Measurements from ENCODE around the gene SPTBN1. TPM values are rescaled to one million over a fixed set of nuclear protein-coding genes. Genes with fewer than 3 reads are reported as not detected.

SPTBN1 gene
- total and polyA plus RNA-seq, 9 donors: 108 to 314 (median 232) TPM

- intact Hi-C loops (cut with DNase I): no loop called here
Measured at GRCh38 chr2:54568876-54569321, 112.8 kb downstream of the SPTBN1 start.

GRCh38 chr2:54569745-54570301 is 113.7 kb downstream of the SPTBN1 start:
- WGBS, 3 donors: 86 to 92% (median 91%) methylated on average over 3 of the region's 3 CpGs
- no peaks in the 10 kb centered on the region for H3K36me3 ChIP-seq
- peaks cover 32% of the 10 kb centered on the region for H3K4me1 ChIP-seq (ENCODE audit: insufficient read depth)
- DNase-seq: no peak
- H3K27ac ChIP-seq: peak overlapping the region in 1 of 2 donors; percentile 31
- no peaks in the 10 kb centered on the region for H3K9me3 ChIP-seq
- TF ChIP-seq CTCF (IDR thresholded peaks at IDR 0.05): no peak
- no peak for TF ChIP-seq POLR2A (IDR thresholded peaks at IDR 0.05)
- TF ChIP-seq EP300 (IDR thresholded peaks at IDR 0.05): no peak
- no peak overlapping the region for H3K4me3 ChIP-seq
- intact Hi-C loops (cut with DNase I): no loop called here
- no peaks in the 10 kb centered on the region for H3K27me3 ChIP-seq

More at GRCh38 chr2:54568876-54569321, 112.8 kb downstream of the SPTBN1 start:
- Histone ChIP-seq H3K27ac (no peak overlapping the region), H3K4me3 (no peak overlapping the region), H3K4me1 (ENCODE audit: insufficient read depth) (peaks cover 27% of the 10 kb centered on the region), H3K9me3 (no peaks in the 10 kb centered on the region), H3K36me3 (no peaks in the 10 kb centered on the region), H3K27me3 (no peaks in the 10 kb centered on the region)
- DNase-seq: no peak
- TF ChIP-seq EP300 (IDR thresholded peaks at IDR 0.05) (no peak), CTCF (IDR thresholded peaks at IDR 0.05) (no peak), POLR2A (IDR thresholded peaks at IDR 0.05) (no peak)
- WGBS, 3 donors: 46 to 55% (median 52%) methylated on average over 5 of the region's 5 CpGs

GRCh38 chr2:54570321-54570855 is 114.3 kb downstream of the SPTBN1 start:
- peak overlapping the region in 1 of 2 donors; percentile 12 for H3K27ac ChIP-seq

More at GRCh38 chr2:54570321-54570855, 114.3 kb downstream of the SPTBN1 start:
- peaks cover 32% of the 10 kb centered on the region for H3K4me1 ChIP-seq (ENCODE audit: insufficient read depth)
- no peak for DNase-seq
- H3K4me3 ChIP-seq: no peak overlapping the region
- WGBS, 3 donors: 41 to 45% (median 43%) methylated on average over 5 of the region's 5 CpGs
- intact Hi-C loops (cut with DNase I): no loop called here
- no peaks in the 10 kb centered on the region for H3K9me3 ChIP-seq
- no peaks in the 10 kb centered on the region for H3K36me3 ChIP-seq
- no peaks in the 10 kb centered on the region for H3K27me3 ChIP-seq
- TF ChIP-seq CTCF (IDR thresholded peaks at IDR 0.05) (no peak), POLR2A (IDR thresholded peaks at IDR 0.05) (no peak), EP300 (IDR thresholded peaks at IDR 0.05) (no peak)

All from ovary (tissue), 9 donors.